WERI-Rb-1 (cell line): ENCODE measurements around the gene KLK13.

Experiments
- DNase-seq: peaks from one replicate; pipeline ENCODE4 v3.0.0-alpha.2; 2020
- H3K27ac ChIP-seq: fragments of 250-450 bp; sonication (Bioruptor Pico); 2 replicates; pipeline ENCODE4 v1.5.1; 2020; ENCODE audit warnings: mild to moderate bottlenecking, moderate library complexity
- H3K27me3 ChIP-seq: fragments of 250-450 bp; sonication (Bioruptor Pico); 2 replicates; pipeline ENCODE4 v1.5.1; 2021; ENCODE audit warnings: mild to moderate bottlenecking, low read depth, moderate library complexity; ENCODE audit not compliant: insufficient read depth, severe bottlenecking
- H3K36me3 ChIP-seq: fragments of 250-450 bp; sonication (Bioruptor Pico); 2 replicates; pipeline ENCODE4 v1.5.1; 2020; ENCODE audit warnings: mild to moderate bottlenecking, moderate library complexity
- H3K4me3 ChIP-seq: 2 replicates; pipeline ENCODE4 v1.5.1; 2011; ENCODE audit warnings: low read depth, mild to moderate bottlenecking, control low read depth, low read length
- H3K9me3 ChIP-seq: fragments of 250-450 bp; sonication (Bioruptor Pico); 2 replicates; pipeline ENCODE4 v1.5.1; 2021; ENCODE audit warnings: mild to moderate bottlenecking, moderate library complexity; ENCODE audit not compliant: severe bottlenecking
- CTCF ChIP-seq: IDR thresholded peaks from 2 replicates; pipeline ENCODE4 v1.5.1; 2011; ENCODE audit warnings: low read depth, mild to moderate bottlenecking, control low read depth, inconsistent platforms, low read length

The KLK13 gene

GRCh38 chr19:51065221-51065960 lies 499 bp upstream of the KLK13 start:
- Histone ChIP-seq H3K36me3 (no peaks in the 10 kb centered on the region), H3K27ac (no peak overlapping the region), H3K27me3 (peaks cover 80% of the 10 kb centered on the region), H3K4me3 (no peak overlapping the region), H3K9me3 (peaks cover 4% of the 10 kb centered on the region)
- no peak for TF ChIP-seq CTCF
- DNase-seq = no peak

- Histone ChIP-seq H3K27me3 (peaks cover 77% of the 10 kb centered on the region), H3K4me3 (no peak overlapping the region)
- DNase-seq = no peak
Observed at GRCh38 chr19:51063664-51064063, 1.2 kb downstream of the KLK13 start.

GRCh38 chr19:51060973-51061372 lies 3.9 kb downstream of the KLK13 start:
- Histone ChIP-seq H3K36me3 (no peaks in the 10 kb centered on the region), H3K27ac (no peak overlapping the region), H3K27me3 (peaks cover 74% of the 10 kb centered on the region), H3K4me3 (no peak overlapping the region), H3K9me3 (no peaks in the 10 kb centered on the region)
- DNase-seq = no peak
- TF ChIP-seq CTCF = no peak

More at GRCh38 chr19:51063664-51064063, 1.2 kb downstream of the KLK13 start:
- no peaks in the 10 kb centered on the region for H3K9me3 ChIP-seq
- H3K36me3 ChIP-seq = no peaks in the 10 kb centered on the region
- no peak overlapping the region for H3K27ac ChIP-seq
- TF ChIP-seq CTCF = no peak

- Histone ChIP-seq H3K27me3 (peaks cover 76% of the 10 kb centered on the region), H3K27ac (no peak overlapping the region), H3K4me3 (no peak overlapping the region), H3K36me3 (no peaks in the 10 kb centered on the region), H3K9me3 (no peaks in the 10 kb centered on the region)
- DNase-seq = no peak
- no peak for TF ChIP-seq CTCF
Observed at GRCh38 chr19:51060336-51060735, 4.6 kb downstream of the KLK13 start.

GRCh38 chr19:51059715-51060114 lies 5.2 kb downstream of the KLK13 start:
- no peaks in the 10 kb centered on the region for H3K9me3 ChIP-seq
- peaks cover 82% of the 10 kb centered on the region for H3K27me3 ChIP-seq
- DNase-seq = no peak
- no peak overlapping the region for H3K4me3 ChIP-seq
- TF ChIP-seq CTCF = no peak
- H3K27ac ChIP-seq = no peak overlapping the region
- H3K36me3 ChIP-seq = no peaks in the 10 kb centered on the region

- Histone ChIP-seq H3K9me3 (no peaks in the 10 kb centered on the region), H3K27me3 (peaks cover 72% of the 10 kb centered on the region), H3K27ac (no peak overlapping the region), H3K36me3 (no peaks in the 10 kb centered on the region), H3K4me3 (no peak overlapping the region)
- no peak for TF ChIP-seq CTCF
- no peak for DNase-seq
Observed at GRCh38 chr19:51055866-51056265, 9.0 kb downstream of the KLK13 start.
